HG03139 (cell line): Measurements from ENCODE around the gene AK4.

Experiments
- ATAC-seq: cut with Tn5 transposase; IDR thresholded peaks from one replicate; pipeline ENCODE4 v1.9.1; 2021; ENCODE audit not compliant: unreplicated experiment

AK4 gene

GRCh38 chr1:65269612-65270011, 121.6 kb downstream of the AK4 start:
- no peak for ATAC-seq

- no peak for ATAC-seq
These were observed 128.4 kb downstream of the AK4 start for GRCh38 chr1:65276197-65276939.

- ATAC-seq: no peak
These were observed 129.8 kb downstream of the AK4 start for GRCh38 chr1:65277605-65278347.

GRCh38 chr1:65278376-65279069, 130.5 kb downstream of the AK4 start:
- ATAC-seq: no peak

GRCh38 chr1:65279070-65279779, 131.2 kb downstream of the AK4 start:
- ATAC-seq: no peak
